Inferior parietal cortex (tissue), 1 donor: ENCODE measurements around the gene TTC39A.

ENCODE experiments used
- DNase-seq: peaks from one replicate; pipeline ENCODE4 v3.0.0-alpha.2; 2016; ENCODE audit errors: extremely low spot score

TTC39A gene

GRCh38 chr1:51314974-51315373, 15.4 kb downstream of the TTC39A start:
- no peak for DNase-seq

GRCh38 chr1:51313961-51314777, 16.2 kb downstream of the TTC39A start:
- DNase-seq, result no peak

GRCh38 chr1:51313268-51313852, 17.0 kb downstream of the TTC39A start:
- DNase-seq, result no peak

GRCh38 chr1:51312718-51313117, 17.6 kb downstream of the TTC39A start:
- DNase-seq, result no peak

GRCh38 chr1:51311826-51312225, 18.5 kb downstream of the TTC39A start:
- DNase-seq, result no peak

GRCh38 chr1:51310871-51311613, 19.3 kb downstream of the TTC39A start:
- no peak for DNase-seq

GRCh38 chr1:51309291-51309690, 21.1 kb downstream of the TTC39A start:
- DNase-seq, result no peak

GRCh38 chr1:51308636-51309035, 21.7 kb downstream of the TTC39A start:
- no peak for DNase-seq

GRCh38 chr1:51306950-51307349, 23.4 kb downstream of the TTC39A start:
- no peak for DNase-seq

- no peak for DNase-seq
Observed at GRCh38 chr1:51305371-51305823, 25.0 kb downstream of the TTC39A start.

GRCh38 chr1:51304360-51304759, 26.0 kb downstream of the TTC39A start:
- DNase-seq, result no peak

GRCh38 chr1:51303751-51304251, 26.6 kb downstream of the TTC39A start:
- DNase-seq, result no peak

GRCh38 chr1:51303315-51303714, 27.0 kb downstream of the TTC39A start:
- DNase-seq, result no peak

- no peak for DNase-seq
Observed at GRCh38 chr1:51302746-51303145, 27.6 kb downstream of the TTC39A start.

- no peak for DNase-seq
Observed at GRCh38 chr1:51302270-51302669, 28.1 kb downstream of the TTC39A start.

- DNase-seq, result no peak
Observed at GRCh38 chr1:51301844-51302162, 28.6 kb downstream of the TTC39A start.

- no peak for DNase-seq
Observed at GRCh38 chr1:51301152-51301843, 29.1 kb downstream of the TTC39A start.

GRCh38 chr1:51299981-51300670, 30.2 kb downstream of the TTC39A start:
- no peak for DNase-seq

- DNase-seq, result no peak
Observed at GRCh38 chr1:51299185-51299885, 31.0 kb downstream of the TTC39A start.

GRCh38 chr1:51298322-51298705, 32.0 kb downstream of the TTC39A start:
- DNase-seq, result no peak
